ENCODE measurements around the gene SARNP. TPM values are rescaled to one million over a fixed set of nuclear protein-coding genes. Genes with fewer than 3 reads are reported as not detected.

Gene SARNP
- polyA plus RNA-seq, 1 of the 3 experiments (the other 2 are of a cell fraction) = 65.8 TPM

DNA sequence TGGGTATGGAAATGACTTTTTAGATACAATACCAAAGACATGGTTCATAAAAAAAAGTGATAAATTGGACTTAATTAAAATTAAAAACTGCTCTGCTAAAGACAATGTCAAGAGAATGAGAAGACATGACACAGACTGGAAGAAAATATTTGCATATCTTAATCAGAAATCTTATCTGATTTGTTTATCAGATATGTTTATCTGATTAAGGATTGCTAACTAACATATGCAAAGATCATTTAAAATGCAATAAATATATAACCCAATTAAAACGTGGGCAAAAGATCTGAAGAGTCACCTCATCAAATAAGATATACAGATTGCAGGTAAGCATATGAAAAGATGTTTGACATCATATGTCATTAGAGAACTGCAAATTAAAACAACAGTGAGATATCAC lies 35.2 kb upstream of the SARNP start:
- no peak for TF ChIP-seq CHD2 (IDR thresholded peaks at IDR 0.05; ENCODE audit: low read length, partially characterized antibody)
- TF ChIP-seq SIN3A (IDR thresholded peaks at IDR 0.05; ENCODE audit: borderline replicate concordance, low read depth, low read length) = no peak
- TF ChIP-seq TEAD4 (IDR thresholded peaks at IDR 0.05; ENCODE audit: borderline replicate concordance, insufficient read depth) = no peak
- TF ChIP-seq FOXJ3 (CRISPR knock-in tag; IDR thresholded peaks at IDR 0.05) = no peak
- TF ChIP-seq GABPA (IDR thresholded peaks at IDR 0.05; ENCODE audit: low read depth) = no peak
- TF ChIP-seq IRF3 (IDR thresholded peaks at IDR 0.05; ENCODE audit: low read depth, low read length) = no peak
- no peak for TF ChIP-seq FOSL2 (IDR thresholded peaks at IDR 0.05; ENCODE audit: borderline replicate concordance, low read depth)
- CTCF ChIA-PET = interaction anchor here (0.6 kb wide), 1 partner anchor 74 kb away, joined by 4 read pairs; no protein-coding TSS in a partner anchor
- 9% methylated on average over 1 of the region's 1 CpG for WGBS (ENCODE audit: low lambda C conversion rate)

GRCh38 chr12:55850893-55851292 lies 33.4 kb upstream of the SARNP start:
- no peak overlapping the region for H3K27ac ChIP-seq (ENCODE audit: low read depth in 2 of 2, low read length in 1 of 2)
- no peak for TF ChIP-seq MXI1 (IDR thresholded peaks at IDR 0.05; ENCODE audit: low read depth, low read length)
- TF ChIP-seq, protein P1, sequence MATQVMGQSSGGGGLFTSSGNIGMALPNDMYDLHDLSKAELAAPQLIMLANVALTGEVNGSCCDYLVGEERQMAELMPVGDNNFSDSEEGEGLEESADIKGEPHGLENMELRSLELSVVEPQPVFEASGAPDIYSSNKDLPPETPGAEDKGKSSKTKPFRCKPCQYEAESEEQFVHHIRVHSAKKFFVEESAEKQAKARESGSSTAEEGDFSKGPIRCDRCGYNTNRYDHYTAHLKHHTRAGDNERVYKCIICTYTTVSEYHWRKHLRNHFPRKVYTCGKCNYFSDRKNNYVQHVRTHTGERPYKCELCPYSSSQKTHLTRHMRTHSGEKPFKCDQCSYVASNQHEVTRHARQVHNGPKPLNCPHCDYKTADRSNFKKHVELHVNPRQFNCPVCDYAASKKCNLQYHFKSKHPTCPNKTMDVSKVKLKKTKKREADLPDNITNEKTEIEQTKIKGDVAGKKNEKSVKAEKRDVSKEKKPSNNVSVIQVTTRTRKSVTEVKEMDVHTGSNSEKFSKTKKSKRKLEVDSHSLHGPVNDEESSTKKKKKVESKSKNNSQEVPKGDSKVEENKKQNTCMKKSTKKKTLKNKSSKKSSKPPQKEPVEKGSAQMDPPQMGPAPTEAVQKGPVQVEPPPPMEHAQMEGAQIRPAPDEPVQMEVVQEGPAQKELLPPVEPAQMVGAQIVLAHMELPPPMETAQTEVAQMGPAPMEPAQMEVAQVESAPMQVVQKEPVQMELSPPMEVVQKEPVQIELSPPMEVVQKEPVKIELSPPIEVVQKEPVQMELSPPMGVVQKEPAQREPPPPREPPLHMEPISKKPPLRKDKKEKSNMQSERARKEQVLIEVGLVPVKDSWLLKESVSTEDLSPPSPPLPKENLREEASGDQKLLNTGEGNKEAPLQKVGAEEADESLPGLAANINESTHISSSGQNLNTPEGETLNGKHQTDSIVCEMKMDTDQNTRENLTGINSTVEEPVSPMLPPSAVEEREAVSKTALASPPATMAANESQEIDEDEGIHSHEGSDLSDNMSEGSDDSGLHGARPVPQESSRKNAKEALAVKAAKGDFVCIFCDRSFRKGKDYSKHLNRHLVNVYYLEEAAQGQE (IDR thresholded peaks at IDR 0.05; ENCODE audit: low read depth, low read length) = no peak
- TF ChIP-seq, protein P2, sequence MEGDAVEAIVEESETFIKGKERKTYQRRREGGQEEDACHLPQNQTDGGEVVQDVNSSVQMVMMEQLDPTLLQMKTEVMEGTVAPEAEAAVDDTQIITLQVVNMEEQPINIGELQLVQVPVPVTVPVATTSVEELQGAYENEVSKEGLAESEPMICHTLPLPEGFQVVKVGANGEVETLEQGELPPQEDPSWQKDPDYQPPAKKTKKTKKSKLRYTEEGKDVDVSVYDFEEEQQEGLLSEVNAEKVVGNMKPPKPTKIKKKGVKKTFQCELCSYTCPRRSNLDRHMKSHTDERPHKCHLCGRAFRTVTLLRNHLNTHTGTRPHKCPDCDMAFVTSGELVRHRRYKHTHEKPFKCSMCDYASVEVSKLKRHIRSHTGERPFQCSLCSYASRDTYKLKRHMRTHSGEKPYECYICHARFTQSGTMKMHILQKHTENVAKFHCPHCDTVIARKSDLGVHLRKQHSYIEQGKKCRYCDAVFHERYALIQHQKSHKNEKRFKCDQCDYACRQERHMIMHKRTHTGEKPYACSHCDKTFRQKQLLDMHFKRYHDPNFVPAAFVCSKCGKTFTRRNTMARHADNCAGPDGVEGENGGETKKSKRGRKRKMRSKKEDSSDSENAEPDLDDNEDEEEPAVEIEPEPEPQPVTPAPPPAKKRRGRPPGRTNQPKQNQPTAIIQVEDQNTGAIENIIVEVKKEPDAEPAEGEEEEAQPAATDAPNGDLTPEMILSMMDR (IDR thresholded peaks at IDR 0.05) = no peak
- TF ChIP-seq CHD2 (IDR thresholded peaks at IDR 0.05; ENCODE audit: low read length, partially characterized antibody) = no peak
- TF ChIP-seq NRF1 (IDR thresholded peaks at IDR 0.05; ENCODE audit: low read depth, low read length) = no peak
- no peak for TF ChIP-seq GATA2 (CRISPR knock-in tag; IDR thresholded peaks at IDR 0.05)
- TF ChIP-seq, protein P3, sequence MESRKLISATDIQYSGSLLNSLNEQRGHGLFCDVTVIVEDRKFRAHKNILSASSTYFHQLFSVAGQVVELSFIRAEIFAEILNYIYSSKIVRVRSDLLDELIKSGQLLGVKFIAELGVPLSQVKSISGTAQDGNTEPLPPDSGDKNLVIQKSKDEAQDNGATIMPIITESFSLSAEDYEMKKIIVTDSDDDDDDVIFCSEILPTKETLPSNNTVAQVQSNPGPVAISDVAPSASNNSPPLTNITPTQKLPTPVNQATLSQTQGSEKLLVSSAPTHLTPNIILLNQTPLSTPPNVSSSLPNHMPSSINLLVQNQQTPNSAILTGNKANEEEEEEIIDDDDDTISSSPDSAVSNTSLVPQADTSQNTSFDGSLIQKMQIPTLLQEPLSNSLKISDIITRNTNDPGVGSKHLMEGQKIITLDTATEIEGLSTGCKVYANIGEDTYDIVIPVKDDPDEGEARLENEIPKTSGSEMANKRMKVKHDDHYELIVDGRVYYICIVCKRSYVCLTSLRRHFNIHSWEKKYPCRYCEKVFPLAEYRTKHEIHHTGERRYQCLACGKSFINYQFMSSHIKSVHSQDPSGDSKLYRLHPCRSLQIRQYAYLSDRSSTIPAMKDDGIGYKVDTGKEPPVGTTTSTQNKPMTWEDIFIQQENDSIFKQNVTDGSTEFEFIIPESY (IDR thresholded peaks at IDR 0.05; ENCODE audit: borderline replicate concordance, low read depth) = no peak
- no peak for TF ChIP-seq USF2 (IDR thresholded peaks at IDR 0.05; ENCODE audit: borderline replicate concordance, low read depth, low read length)
- no peak for TF ChIP-seq SIN3A (IDR thresholded peaks at IDR 0.05; ENCODE audit: borderline replicate concordance, low read depth, low read length)
- 92% methylated on average over 2 of the region's 3 CpGs for WGBS (ENCODE audit: low lambda C conversion rate)
- H3F3A ChIP-seq (replicated peaks; ENCODE audit: insufficient read depth) = peaks cover 14% of the 10 kb centered on the region
- H3K9ac ChIP-seq = no peak overlapping the region
- H3K4me2 ChIP-seq = no peak overlapping the region
- no peaks in the 10 kb centered on the region for H4K20me1 ChIP-seq (ENCODE audit: insufficient read depth)
- H3K4me1 ChIP-seq (ENCODE audit: control insufficient read depth in 1 of 2, insufficient read depth in 2 of 2, low read depth in 1 of 2, low read length in 1 of 2) = peaks cover 11 to 14% of the 10 kb centered on the region in 2 experiments; a peak in 3 of 4 replicates
- no peak for DNase-seq
- H3K9me3 ChIP-seq = no peaks in the 10 kb centered on the region
- H3K9me2 ChIP-seq = no peaks in the 10 kb centered on the region
- no peak overlapping the region for H3K4me3 ChIP-seq (ENCODE audit: low read depth in 2 of 2, low read length in 1 of 2)
- ChIA-PET CTCF (interaction anchor here (2.1 kb wide), 1 partner anchor 76 kb away, joined by 6 read pairs; no protein-coding TSS in a partner anchor), POLR2A (no interaction called here)
- H2AFZ ChIP-seq (ENCODE audit: low read depth) = no peak overlapping the region
- no peaks in the 10 kb centered on the region for H3K79me2 ChIP-seq (ENCODE audit: insufficient read depth)
- H3K27me3 ChIP-seq (ENCODE audit: insufficient read depth) = no peaks in the 10 kb centered on the region
- no peaks in the 10 kb centered on the region for H3K36me3 ChIP-seq (replicated peaks in 1 of 2; ENCODE audit: control insufficient read depth in 1 of 2, insufficient read depth in 2 of 2, low read length in 1 of 2)

More for the DNA sequence above, 35.2 kb upstream of the SARNP start:
- no peak for DNase-seq
- Histone ChIP-seq H3K4me1 (ENCODE audit: control insufficient read depth in 1 of 2, insufficient read depth in 2 of 2, low read depth in 1 of 2, low read length in 1 of 2) (peaks cover 0 to 7% of the 10 kb centered on the region in 2 experiments; a peak in 1 of 4 replicates), H3K36me3 (replicated peaks in 1 of 2; ENCODE audit: control insufficient read depth in 1 of 2, insufficient read depth in 2 of 2, low read length in 1 of 2) (no peaks in the 10 kb centered on the region), H3K4me3 (ENCODE audit: low read depth in 2 of 2, low read length in 1 of 2) (no peak overlapping the region), H3K9me2 (no peaks in the 10 kb centered on the region), H3K79me2 (ENCODE audit: insufficient read depth) (no peaks in the 10 kb centered on the region), H3K27ac (ENCODE audit: low read depth in 2 of 2, low read length in 1 of 2) (no peak overlapping the region), H2AFZ (ENCODE audit: low read depth) (no peak overlapping the region), H3K27me3 (ENCODE audit: insufficient read depth) (no peaks in the 10 kb centered on the region), H3F3A (replicated peaks; ENCODE audit: insufficient read depth) (peaks cover under 1% of the 10 kb centered on the region), H4K20me1 (ENCODE audit: insufficient read depth) (no peaks in the 10 kb centered on the region), H3K4me2 (no peak overlapping the region), H3K9ac (no peak overlapping the region), H3K9me3 (no peaks in the 10 kb centered on the region)
- POLR2A ChIA-PET = no interaction called here

All from SK-N-SH (cell line).